Stomach (tissue), 4 donors: ENCODE results near the gene SLC35G1.

Source experiments
- EP300 ChIP-seq: sonication (generic); formaldehyde crosslinking; IDR thresholded peaks from one replicate; pipeline ENCODE4 v1.6.1; 2017; ENCODE audit warnings: antibody characterized with exemption
- POLR2AphosphoS5 ChIP-seq, 3 donors: sonication (generic); formaldehyde crosslinking; IDR thresholded peaks; one replicate each; pipeline ENCODE4 v1.6.1; 2016; ENCODE audit warnings: antibody characterized with exemption in 3 of 3
- TF ChIP-seq, protein P1 (sequence below), 7 experiments: fragments of 450-650 bp in 4 of 7; fragments of 200-600 bp in 3 of 7; sonication (generic) in 3 of 7; IDR thresholded peaks; one replicate each; pipeline ENCODE4 v1.5.1; 2016 to 2019; ENCODE audit warnings: antibody characterized with exemption in 7 of 7, control low read depth in 2 of 7, mild to moderate bottlenecking in 1 of 7

DNA sequence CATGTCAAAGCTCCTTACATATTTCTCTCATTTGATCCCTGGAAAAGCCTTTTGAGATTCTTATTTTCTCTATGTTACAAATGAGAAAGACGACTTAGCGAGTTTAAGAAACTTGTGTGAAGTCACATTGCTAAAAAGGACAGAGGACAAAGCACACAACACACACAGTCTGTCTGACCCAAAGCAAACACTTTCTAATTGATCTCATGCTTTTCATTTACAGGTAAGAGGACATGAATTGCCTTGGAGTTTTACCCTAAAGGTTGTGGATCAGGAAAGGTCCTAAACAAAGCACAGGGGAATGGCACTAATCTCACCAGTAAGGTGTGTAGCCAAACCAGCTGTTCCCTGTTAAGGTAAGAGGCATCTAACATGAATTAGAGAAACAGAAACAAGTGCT lies 18.7 kb downstream of the SLC35G1 start:
- TF ChIP-seq EP300 (no peak), POLR2AphosphoS5 (IDR thresholded peaks at IDR 0.05) (no peak)
- TF ChIP-seq, protein P1, sequence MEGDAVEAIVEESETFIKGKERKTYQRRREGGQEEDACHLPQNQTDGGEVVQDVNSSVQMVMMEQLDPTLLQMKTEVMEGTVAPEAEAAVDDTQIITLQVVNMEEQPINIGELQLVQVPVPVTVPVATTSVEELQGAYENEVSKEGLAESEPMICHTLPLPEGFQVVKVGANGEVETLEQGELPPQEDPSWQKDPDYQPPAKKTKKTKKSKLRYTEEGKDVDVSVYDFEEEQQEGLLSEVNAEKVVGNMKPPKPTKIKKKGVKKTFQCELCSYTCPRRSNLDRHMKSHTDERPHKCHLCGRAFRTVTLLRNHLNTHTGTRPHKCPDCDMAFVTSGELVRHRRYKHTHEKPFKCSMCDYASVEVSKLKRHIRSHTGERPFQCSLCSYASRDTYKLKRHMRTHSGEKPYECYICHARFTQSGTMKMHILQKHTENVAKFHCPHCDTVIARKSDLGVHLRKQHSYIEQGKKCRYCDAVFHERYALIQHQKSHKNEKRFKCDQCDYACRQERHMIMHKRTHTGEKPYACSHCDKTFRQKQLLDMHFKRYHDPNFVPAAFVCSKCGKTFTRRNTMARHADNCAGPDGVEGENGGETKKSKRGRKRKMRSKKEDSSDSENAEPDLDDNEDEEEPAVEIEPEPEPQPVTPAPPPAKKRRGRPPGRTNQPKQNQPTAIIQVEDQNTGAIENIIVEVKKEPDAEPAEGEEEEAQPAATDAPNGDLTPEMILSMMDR (IDR thresholded peaks at IDR 0.05), result no peak
